ENCODE data around the gene IL17RE. TPM values are rescaled to one million over a fixed set of nuclear protein-coding genes. Genes with fewer than 3 reads are reported as not detected.

The IL17RE gene
- total and polyA plus RNA-seq, 2 of the 13 experiments (the other 11 are each of a cell fraction or from before 2014, with no cell fraction given), result 14.5 to 24.1 TPM

- TF ChIP-seq RERE (CRISPR knock-in tag; IDR thresholded peaks at IDR 0.05; ENCODE audit: low read depth), result no peak
- no peak for TF ChIP-seq BCLAF1 (IDR thresholded peaks at IDR 0.05)
- TF ChIP-seq RXRB (CRISPR knock-in tag; IDR thresholded peaks at IDR 0.05; ENCODE audit: borderline replicate concordance), result peak; percentile 81; the same call in 1 of the 2 replicates
- no peak for TF ChIP-seq RAD51 (IDR thresholded peaks at IDR 0.05; ENCODE audit: borderline replicate concordance)
- no peak for TF ChIP-seq TEAD2 (CRISPR knock-in tag; IDR thresholded peaks at IDR 0.05)
- TF ChIP-seq, protein P1, sequence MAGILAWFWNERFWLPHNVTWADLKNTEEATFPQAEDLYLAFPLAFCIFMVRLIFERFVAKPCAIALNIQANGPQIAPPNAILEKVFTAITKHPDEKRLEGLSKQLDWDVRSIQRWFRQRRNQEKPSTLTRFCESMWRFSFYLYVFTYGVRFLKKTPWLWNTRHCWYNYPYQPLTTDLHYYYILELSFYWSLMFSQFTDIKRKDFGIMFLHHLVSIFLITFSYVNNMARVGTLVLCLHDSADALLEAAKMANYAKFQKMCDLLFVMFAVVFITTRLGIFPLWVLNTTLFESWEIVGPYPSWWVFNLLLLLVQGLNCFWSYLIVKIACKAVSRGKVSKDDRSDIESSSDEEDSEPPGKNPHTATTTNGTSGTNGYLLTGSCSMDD (CRISPR knock-in tag; IDR thresholded peaks at IDR 0.05), result no peak
- no peak for TF ChIP-seq ZNF780A (CRISPR knock-in tag; IDR thresholded peaks at IDR 0.05)
- no peak for TF ChIP-seq ARID3A (IDR thresholded peaks at IDR 0.05; ENCODE audit: low read depth, low read length)
- TF ChIP-seq NR2F6 (IDR thresholded peaks at IDR 0.05), result no peak
- TF ChIP-seq NR2F6 (CRISPR knock-in tag; IDR thresholded peaks at IDR 0.05), result peak; percentile 48
- TF ChIP-seq ZNF33B (CRISPR knock-in tag; IDR thresholded peaks at IDR 0.05), result no peak
- no peak for TF ChIP-seq IKZF4 (CRISPR knock-in tag; IDR thresholded peaks at IDR 0.05; ENCODE audit: borderline replicate concordance, low read depth, not compliant biosample characterization)
- no peak for TF ChIP-seq ZNF850 (CRISPR knock-in tag; conservative IDR thresholded peaks at IDR 0.05)
- TF ChIP-seq FLYWCH1 (CRISPR knock-in tag; IDR thresholded peaks at IDR 0.05), result no peak
- TF ChIP-seq, protein P2, sequence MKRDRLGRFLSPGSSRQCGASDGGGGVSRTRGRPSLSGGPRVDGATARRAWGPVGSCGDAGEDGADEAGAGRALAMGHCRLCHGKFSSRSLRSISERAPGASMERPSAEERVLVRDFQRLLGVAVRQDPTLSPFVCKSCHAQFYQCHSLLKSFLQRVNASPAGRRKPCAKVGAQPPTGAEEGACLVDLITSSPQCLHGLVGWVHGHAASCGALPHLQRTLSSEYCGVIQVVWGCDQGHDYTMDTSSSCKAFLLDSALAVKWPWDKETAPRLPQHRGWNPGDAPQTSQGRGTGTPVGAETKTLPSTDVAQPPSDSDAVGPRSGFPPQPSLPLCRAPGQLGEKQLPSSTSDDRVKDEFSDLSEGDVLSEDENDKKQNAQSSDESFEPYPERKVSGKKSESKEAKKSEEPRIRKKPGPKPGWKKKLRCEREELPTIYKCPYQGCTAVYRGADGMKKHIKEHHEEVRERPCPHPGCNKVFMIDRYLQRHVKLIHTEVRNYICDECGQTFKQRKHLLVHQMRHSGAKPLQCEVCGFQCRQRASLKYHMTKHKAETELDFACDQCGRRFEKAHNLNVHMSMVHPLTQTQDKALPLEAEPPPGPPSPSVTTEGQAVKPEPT (CRISPR knock-in tag; IDR thresholded peaks at IDR 0.05; ENCODE audit: low read depth), result no peak
- no peak for TF ChIP-seq ZNF496 (CRISPR knock-in tag; IDR thresholded peaks at IDR 0.05; ENCODE audit: insufficient replicate concordance)
Observed at GRCh38 chr3:9878700-9879099, 23.9 kb upstream of the IL17RE start (continued).

All from HepG2 (cell line).